Fibroblast of lung (primary cell): ENCODE results near the gene IPO5. TPM values are rescaled to one million over a fixed set of nuclear protein-coding genes. Genes with fewer than 3 reads are reported as not detected.

Source experiments
- DNase-seq, 2 donors: peaks; one replicate each; pipeline versions ENCODE4 v3.0.0 to v3.0.0-alpha.2; 2010; ENCODE audit warnings: low read depth in 2 of 2
- H2AFZ ChIP-seq: 2 replicates; pipeline ENCODE4 v1.5.1; 2012; ENCODE audit warnings: low read length, control low read depth, inconsistent platforms
- H3K27ac ChIP-seq: 2 replicates; pipeline ENCODE4 v1.5.1; 2011; ENCODE audit warnings: low read length, control low read depth; ENCODE audit not compliant: insufficient read depth
- H3K27me3 ChIP-seq: 2 replicates; pipeline ENCODE4 v1.5.1; 2011; ENCODE audit warnings: mild to moderate bottlenecking, low read length; ENCODE audit not compliant: control insufficient read depth, insufficient read depth
- H3K36me3 ChIP-seq: 2 replicates; pipeline ENCODE4 v1.5.1; 2011; ENCODE audit warnings: low read length; ENCODE audit not compliant: control insufficient read depth, insufficient read depth
- H3K4me1 ChIP-seq: 2 replicates; pipeline ENCODE4 v1.5.1; 2011; ENCODE audit warnings: low read length; ENCODE audit not compliant: control insufficient read depth, insufficient read depth; ENCODE audit errors: extremely low read depth
- H3K4me2 ChIP-seq: 2 replicates; pipeline ENCODE4 v1.5.1; 2011; ENCODE audit warnings: low read length, control low read depth; ENCODE audit not compliant: insufficient read depth; ENCODE audit errors: extremely low read depth
- H3K4me3 ChIP-seq, 4 experiments: fragments of 200-600 bp in 1 of 4; sonication (generic) in 1 of 4; replicated peaks in 1 of 4; 2 replicates each; pipeline ENCODE4 v1.5.1; 2011 to 2016; ENCODE audit warnings: low read length in 4 of 4, low read depth in 3 of 4, mild to moderate bottlenecking in 3 of 4, control low read depth in 2 of 4, inconsistent platforms in 1 of 4, mixed read lengths in 1 of 4; ENCODE audit not compliant: insufficient read depth in 1 of 4; ENCODE audit errors: control extremely low read depth in 1 of 4
- H3K79me2 ChIP-seq: 2 replicates; pipeline ENCODE4 v1.5.1; 2012; ENCODE audit warnings: mild to moderate bottlenecking, low read length, inconsistent platforms; ENCODE audit not compliant: control insufficient read depth, insufficient read depth
- H3K9ac ChIP-seq: 2 replicates; pipeline ENCODE4 v1.5.1; 2011; ENCODE audit warnings: mild to moderate bottlenecking, low read length, control low read depth; ENCODE audit not compliant: insufficient read depth
- H3K9me3 ChIP-seq: 2 replicates; pipeline ENCODE4 v1.5.1; 2012; ENCODE audit warnings: low read depth, low read length; ENCODE audit not compliant: control insufficient read depth, insufficient read depth
- H4K20me1 ChIP-seq: 2 replicates; pipeline ENCODE4 v1.5.1; 2011; ENCODE audit warnings: low read length; ENCODE audit not compliant: control insufficient read depth, insufficient read depth; ENCODE audit errors: extremely low read depth
- EZH2 ChIP-seq: IDR thresholded peaks from 2 replicates; pipeline ENCODE4 v1.5.1; 2012; ENCODE audit warnings: low read length, control low read depth, mild to moderate bottlenecking; ENCODE audit errors: missing control alignments
- polyA plus RNA-seq, 2 donors: library from polyadenylated mRNA; depleted of rRNA in 1 of 2; stranded (reverse) in 1 of 2; unstranded in 1 of 2; fragments of >200 nt; gene quantifications; 2 replicates each; pipeline ENCODE4 v1.2.1, GENCODE V29; 2011 to 2012; ENCODE audit warnings: missing spikeins in 1 of 2
- total RNA-seq: library from RNA; depleted of rRNA; stranded (reverse); fragments of >200 nt; gene quantifications from 2 replicates; pipeline ENCODE4 v1.2.1, GENCODE V29; 2014
- TF ChIP-seq, protein P1 (sequence below), 2 donors: IDR thresholded peaks in 1 of 2; conservative IDR thresholded peaks in 1 of 2; 1 replicate in 1 of 2; 2 replicates in 1 of 2; pipeline ENCODE4 v1.5.1; 2011 to 2012; ENCODE audit warnings: low read length in 2 of 2, control low read depth in 1 of 2, inconsistent platforms in 1 of 2, low read depth in 1 of 2, mild to moderate bottlenecking in 1 of 2

The IPO5 gene
- total and polyA plus RNA-seq, 2 donors (not counting 1 experiment from before 2014, with no cell fraction given) = 152 to 240 TPM

DNA sequence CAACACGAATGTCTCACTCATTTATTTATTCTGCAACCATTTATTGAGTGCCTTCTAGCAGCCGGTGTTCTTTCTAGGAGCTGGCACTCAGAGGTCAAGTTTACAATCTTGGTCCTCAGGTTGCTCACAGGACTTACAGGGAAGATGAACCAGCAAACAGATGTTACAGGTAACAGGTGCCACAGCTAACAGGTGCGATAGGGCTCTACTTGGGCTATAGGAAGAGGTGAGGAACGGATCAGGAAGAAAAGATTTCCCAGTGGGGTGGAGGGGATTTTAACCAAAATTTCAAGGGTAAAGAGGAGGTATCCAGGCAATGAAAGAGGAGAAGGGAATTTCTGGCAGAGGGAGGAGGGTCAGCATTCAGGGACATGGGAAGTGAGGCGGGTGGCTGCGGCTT, 102.1 kb downstream of the IPO5 start:
- Histone ChIP-seq H3K4me1 (no peaks in the 10 kb centered on the region), H3K4me3 (no peak overlapping the region), H3K27me3 (no peaks in the 10 kb centered on the region), H3K36me3 (no peaks in the 10 kb centered on the region), H3K79me2 (no peaks in the 10 kb centered on the region), H3K9me3 (no peaks in the 10 kb centered on the region), H3K4me2 (no peak overlapping the region), H3K9ac (no peak overlapping the region), H4K20me1 (no peaks in the 10 kb centered on the region), H2AFZ (no peak overlapping the region), H3K27ac (no peak overlapping the region)
- DNase-seq = no peak
- TF ChIP-seq, protein P1, sequence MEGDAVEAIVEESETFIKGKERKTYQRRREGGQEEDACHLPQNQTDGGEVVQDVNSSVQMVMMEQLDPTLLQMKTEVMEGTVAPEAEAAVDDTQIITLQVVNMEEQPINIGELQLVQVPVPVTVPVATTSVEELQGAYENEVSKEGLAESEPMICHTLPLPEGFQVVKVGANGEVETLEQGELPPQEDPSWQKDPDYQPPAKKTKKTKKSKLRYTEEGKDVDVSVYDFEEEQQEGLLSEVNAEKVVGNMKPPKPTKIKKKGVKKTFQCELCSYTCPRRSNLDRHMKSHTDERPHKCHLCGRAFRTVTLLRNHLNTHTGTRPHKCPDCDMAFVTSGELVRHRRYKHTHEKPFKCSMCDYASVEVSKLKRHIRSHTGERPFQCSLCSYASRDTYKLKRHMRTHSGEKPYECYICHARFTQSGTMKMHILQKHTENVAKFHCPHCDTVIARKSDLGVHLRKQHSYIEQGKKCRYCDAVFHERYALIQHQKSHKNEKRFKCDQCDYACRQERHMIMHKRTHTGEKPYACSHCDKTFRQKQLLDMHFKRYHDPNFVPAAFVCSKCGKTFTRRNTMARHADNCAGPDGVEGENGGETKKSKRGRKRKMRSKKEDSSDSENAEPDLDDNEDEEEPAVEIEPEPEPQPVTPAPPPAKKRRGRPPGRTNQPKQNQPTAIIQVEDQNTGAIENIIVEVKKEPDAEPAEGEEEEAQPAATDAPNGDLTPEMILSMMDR (conservative IDR thresholded peaks at IDR 0.05 in 1 of 2, IDR thresholded peaks at IDR 0.05 in 1 of 2; ENCODE audit: low read depth in 1 of 2, low read length in 2 of 2) = no peak
- TF ChIP-seq EZH2 = no peak

DNA sequence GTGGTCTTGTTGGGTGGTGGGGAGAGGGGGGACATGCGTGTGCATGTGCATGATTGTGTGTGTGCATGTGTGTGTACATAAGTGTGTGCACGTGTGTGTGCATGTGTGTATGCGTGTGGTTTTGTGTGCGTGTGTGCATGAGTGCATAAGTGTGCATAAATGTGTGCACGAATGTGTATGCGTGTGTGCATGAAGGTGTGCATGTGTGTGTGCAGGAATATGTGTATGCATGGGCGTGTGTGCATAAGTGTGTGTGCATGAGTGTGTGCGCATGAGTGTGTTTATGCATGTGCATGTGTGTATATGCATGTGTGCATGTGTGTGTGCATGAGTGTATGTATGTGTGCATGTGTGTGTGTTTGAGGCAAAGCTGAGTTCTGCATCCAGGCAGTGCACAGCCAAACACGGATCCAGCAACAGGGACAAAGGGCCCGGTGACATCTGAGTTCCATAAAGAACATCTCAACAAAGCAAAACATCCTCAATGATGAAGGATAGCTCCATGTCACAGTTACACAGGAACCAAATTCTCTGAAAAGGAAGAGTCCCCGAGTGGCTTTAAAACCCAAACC, 103.5 kb downstream of the IPO5 start:
- no peaks in the 10 kb centered on the region for H3K4me1 ChIP-seq
- H2AFZ ChIP-seq = no peak overlapping the region
- H3K79me2 ChIP-seq = no peaks in the 10 kb centered on the region
- no peaks in the 10 kb centered on the region for H3K9me3 ChIP-seq
- H3K27me3 ChIP-seq = no peaks in the 10 kb centered on the region
- no peaks in the 10 kb centered on the region for H4K20me1 ChIP-seq
- no peaks in the 10 kb centered on the region for H3K36me3 ChIP-seq
- no peak for DNase-seq
- no peak overlapping the region for H3K9ac ChIP-seq
- no peak for TF ChIP-seq EZH2
- TF ChIP-seq, protein P1 (conservative IDR thresholded peaks at IDR 0.05 in 1 of 2, IDR thresholded peaks at IDR 0.05 in 1 of 2; ENCODE audit: low read depth in 1 of 2, low read length in 2 of 2) = no peak
- H3K4me2 ChIP-seq = no peak overlapping the region
- H3K27ac ChIP-seq = no peak overlapping the region
- H3K4me3 ChIP-seq = no peak overlapping the region

DNA sequence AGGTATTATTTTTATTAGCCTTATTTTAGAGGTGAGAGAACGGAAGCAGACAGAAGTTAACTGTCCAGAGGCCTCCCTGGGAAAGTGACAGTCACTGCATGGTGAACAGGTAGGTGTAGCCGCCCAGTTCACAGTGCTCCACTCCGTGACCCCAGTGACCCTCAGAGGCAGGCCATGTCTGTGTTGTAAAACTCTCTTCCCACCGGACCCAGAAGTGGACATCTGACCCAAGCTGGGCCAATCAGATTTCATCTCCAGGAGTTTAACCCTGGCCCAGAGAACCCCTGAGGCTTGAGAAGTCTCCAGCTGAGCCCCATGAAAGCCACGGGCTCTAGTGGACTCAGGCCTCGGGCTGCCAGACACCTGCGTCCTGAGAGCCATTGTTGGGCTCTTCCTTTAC, 105.8 kb downstream of the IPO5 start:
- Histone ChIP-seq H3K27me3 (no peaks in the 10 kb centered on the region), H3K4me2 (no peak overlapping the region), H3K36me3 (no peaks in the 10 kb centered on the region), H4K20me1 (no peaks in the 10 kb centered on the region), H3K9ac (no peak overlapping the region), H3K79me2 (no peaks in the 10 kb centered on the region), H3K27ac (no peak overlapping the region), H3K9me3 (no peaks in the 10 kb centered on the region), H3K4me1 (no peaks in the 10 kb centered on the region), H2AFZ (no peak overlapping the region), H3K4me3 (no peak overlapping the region)
- TF ChIP-seq, protein P1 (conservative IDR thresholded peaks at IDR 0.05 in 1 of 2, IDR thresholded peaks at IDR 0.05 in 1 of 2; ENCODE audit: low read depth in 1 of 2, low read length in 2 of 2) = no peak
- TF ChIP-seq EZH2 = no peak
- DNase-seq = no peak
